ENCODE results near the gene IGSF23. TPM values are rescaled to one million over a fixed set of nuclear protein-coding genes. Genes with fewer than 3 reads are reported as not detected.
A peak's percentile ranks its signal among the peaks of the same experiment; 100 is the strongest.

The IGSF23 gene
- total RNA-seq, 1 experiment from 2014 or later: not detected

DNA sequence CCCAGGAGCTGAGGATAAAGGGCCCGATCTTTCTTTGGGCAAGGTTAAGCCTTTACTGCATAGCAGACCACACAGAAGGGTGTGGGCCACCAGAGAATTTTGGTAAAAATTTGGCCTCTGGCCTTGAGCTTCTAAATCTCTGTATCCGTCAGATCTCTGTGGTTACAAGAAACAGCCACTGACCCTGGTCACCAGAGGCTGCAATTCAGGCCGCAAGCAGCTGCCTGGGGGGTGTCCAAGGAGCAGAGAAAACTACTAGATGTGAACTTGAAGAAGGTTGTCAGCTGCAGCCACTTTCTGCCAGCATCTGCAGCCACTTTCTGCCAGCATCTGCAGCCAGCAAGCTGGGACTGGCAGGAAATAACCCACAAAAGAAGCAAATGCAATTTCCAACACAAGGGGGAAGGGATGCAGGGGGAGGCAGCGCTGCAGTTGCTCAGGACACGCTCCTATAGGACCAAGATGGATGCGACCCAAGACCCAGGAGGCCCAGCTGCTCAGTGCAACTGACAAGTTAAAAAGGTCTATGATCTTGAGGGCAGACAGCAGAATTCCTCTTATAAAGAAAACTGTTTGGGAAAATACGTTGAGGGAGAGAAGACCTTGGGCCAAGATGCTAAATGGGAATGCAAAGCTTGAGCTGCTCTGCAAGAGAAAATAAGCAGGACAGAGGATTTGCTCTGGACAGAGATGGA, 49.5 kb downstream of the IGSF23 start:
- Mint-ChIP-seq H3K4me3 (ENCODE audit: low read depth, unreplicated experiment) (no peak overlapping the region), H3K36me3 (ENCODE audit: insufficient read depth, unreplicated experiment) (peaks cover 89% of the 10 kb centered on the region), H3K27me3 (ENCODE audit: unreplicated experiment) (no peaks in the 10 kb centered on the region), H3K9me3 (ENCODE audit: low read depth, unreplicated experiment) (no peaks in the 10 kb centered on the region), H3K4me1 (ENCODE audit: low read depth, unreplicated experiment) (peaks cover 9% of the 10 kb centered on the region), H3K27ac (ENCODE audit: unreplicated experiment) (peak overlapping the region; percentile 45)
- intact Hi-C loops (cut with micrococcal nuclease; ENCODE audit: unreplicated experiment): no loop called here
- DNase-seq: no peak
- BruUV-seq (replicated peaks): TSS peak; percentile 32
- TF ChIP-seq, protein P1, sequence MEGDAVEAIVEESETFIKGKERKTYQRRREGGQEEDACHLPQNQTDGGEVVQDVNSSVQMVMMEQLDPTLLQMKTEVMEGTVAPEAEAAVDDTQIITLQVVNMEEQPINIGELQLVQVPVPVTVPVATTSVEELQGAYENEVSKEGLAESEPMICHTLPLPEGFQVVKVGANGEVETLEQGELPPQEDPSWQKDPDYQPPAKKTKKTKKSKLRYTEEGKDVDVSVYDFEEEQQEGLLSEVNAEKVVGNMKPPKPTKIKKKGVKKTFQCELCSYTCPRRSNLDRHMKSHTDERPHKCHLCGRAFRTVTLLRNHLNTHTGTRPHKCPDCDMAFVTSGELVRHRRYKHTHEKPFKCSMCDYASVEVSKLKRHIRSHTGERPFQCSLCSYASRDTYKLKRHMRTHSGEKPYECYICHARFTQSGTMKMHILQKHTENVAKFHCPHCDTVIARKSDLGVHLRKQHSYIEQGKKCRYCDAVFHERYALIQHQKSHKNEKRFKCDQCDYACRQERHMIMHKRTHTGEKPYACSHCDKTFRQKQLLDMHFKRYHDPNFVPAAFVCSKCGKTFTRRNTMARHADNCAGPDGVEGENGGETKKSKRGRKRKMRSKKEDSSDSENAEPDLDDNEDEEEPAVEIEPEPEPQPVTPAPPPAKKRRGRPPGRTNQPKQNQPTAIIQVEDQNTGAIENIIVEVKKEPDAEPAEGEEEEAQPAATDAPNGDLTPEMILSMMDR (IDR thresholded peaks at IDR 0.05; ENCODE audit: unreplicated experiment): no peak
- CTCF ChIA-PET: interaction anchor here (0.8 to 1.7 kb wide), 5 partner anchors 8 to 183 kb away, joined by 3 to 4 read pairs (median 3); partner anchors contain the start of gene NECTIN2

DNA sequence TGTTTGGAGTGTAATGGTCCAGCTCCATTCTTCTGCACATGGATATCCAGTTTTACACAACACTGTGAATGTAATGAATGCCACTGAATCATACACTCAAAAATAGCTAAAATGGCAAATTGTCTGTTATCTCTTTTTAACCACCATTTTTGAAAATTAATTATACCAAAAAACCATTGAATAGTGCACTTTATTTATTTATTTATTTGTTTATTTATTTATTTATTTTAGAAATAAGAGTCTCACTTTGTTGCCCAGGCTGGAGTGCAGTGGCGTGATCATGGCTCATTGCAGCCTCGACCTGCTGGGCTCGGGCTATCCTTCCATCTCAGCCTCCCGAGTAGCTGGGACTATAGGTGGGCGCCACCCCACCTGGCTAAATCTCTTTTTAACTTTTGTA, 50.6 kb downstream of the IGSF23 start:
- no peak for DNase-seq
- Mint-ChIP-seq H3K4me1 (ENCODE audit: low read depth, unreplicated experiment) (peaks cover 8% of the 10 kb centered on the region), H3K9me3 (ENCODE audit: low read depth, unreplicated experiment) (no peaks in the 10 kb centered on the region), H3K4me3 (ENCODE audit: low read depth, unreplicated experiment) (no peak overlapping the region), H3K36me3 (ENCODE audit: insufficient read depth, unreplicated experiment) (peaks cover 80% of the 10 kb centered on the region), H3K27ac (ENCODE audit: unreplicated experiment) (peak overlapping the region; percentile 45), H3K27me3 (ENCODE audit: unreplicated experiment) (no peaks in the 10 kb centered on the region)
- TF ChIP-seq, protein P1 (IDR thresholded peaks at IDR 0.05; ENCODE audit: unreplicated experiment): no peak
- no TSS peak for BruUV-seq (replicated peaks)
- intact Hi-C loops (cut with micrococcal nuclease; ENCODE audit: unreplicated experiment): no loop called here
- CTCF ChIA-PET: interaction anchor here (0.8 to 1.1 kb wide), 2 partner anchors 9 to 13 kb away, joined by 3 to 4 read pairs; no protein-coding TSS in a partner anchor

DNA sequence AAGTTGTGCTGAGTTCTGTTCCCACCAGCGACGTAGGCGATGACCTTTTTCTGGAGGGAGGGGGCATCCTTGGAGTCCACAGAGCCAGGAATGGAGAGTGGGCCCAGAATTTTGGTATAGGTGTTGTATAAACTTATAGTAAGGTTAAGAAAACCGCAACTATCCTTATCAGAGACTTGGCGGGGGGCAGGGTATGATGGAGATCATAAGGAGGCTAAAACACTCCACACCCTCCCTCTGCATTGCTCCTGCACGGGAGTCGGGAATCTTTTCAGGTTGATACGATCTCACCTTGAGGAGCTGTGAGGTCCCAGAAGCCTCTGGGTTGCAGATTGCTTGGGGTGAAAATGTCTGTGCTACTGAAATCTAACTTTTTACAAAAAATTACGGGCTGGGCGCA, 51.6 kb downstream of the IGSF23 start:
- intact Hi-C loops (cut with micrococcal nuclease; ENCODE audit: unreplicated experiment): no loop called here
- Mint-ChIP-seq H3K27ac (ENCODE audit: unreplicated experiment) (peak overlapping the region; percentile 77), H3K27me3 (ENCODE audit: unreplicated experiment) (no peaks in the 10 kb centered on the region), H3K9me3 (ENCODE audit: low read depth, unreplicated experiment) (no peaks in the 10 kb centered on the region), H3K36me3 (ENCODE audit: insufficient read depth, unreplicated experiment) (peaks cover 80% of the 10 kb centered on the region), H3K4me3 (ENCODE audit: low read depth, unreplicated experiment) (no peak overlapping the region), H3K4me1 (ENCODE audit: low read depth, unreplicated experiment) (peaks cover 16% of the 10 kb centered on the region)
- TF ChIP-seq, protein P1 (IDR thresholded peaks at IDR 0.05; ENCODE audit: unreplicated experiment): no peak
- no peak for DNase-seq
- CTCF ChIA-PET: no interaction called here
- BruUV-seq (replicated peaks): no TSS peak

DNA sequence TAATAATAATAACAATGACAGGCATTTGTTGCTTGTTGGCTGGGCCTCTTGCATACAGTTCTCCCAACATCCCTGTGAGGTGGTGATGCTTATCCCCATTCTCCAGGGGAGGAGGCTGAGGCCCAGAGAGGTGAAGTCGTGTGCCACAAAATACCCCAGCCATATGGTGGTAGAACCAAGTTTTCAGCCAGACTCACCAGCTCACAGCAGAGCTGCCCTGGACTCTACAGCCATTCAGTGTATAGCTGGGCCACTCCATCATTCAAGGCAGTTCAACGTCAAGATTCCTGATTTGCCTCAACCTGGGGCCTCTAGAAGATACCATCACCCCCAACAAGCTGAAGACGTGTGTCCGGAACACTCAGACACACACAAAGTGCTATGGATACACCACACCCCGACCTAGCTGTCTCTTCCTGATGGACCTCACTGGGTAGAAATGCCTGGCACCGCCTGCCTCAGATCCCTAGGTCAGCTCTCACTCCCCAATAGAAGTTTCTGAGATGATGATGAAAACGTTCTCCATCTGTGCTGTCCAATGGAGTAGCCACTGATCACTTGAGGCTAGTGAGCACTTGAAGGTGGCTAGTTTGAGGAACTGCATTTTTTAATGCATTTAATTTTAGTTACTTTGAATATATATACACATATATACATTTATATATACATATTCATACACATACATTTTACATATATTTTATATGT, 53.6 kb downstream of the IGSF23 start:
- no peak overlapping the region for H3K4me3 Mint-ChIP-seq (ENCODE audit: low read depth, unreplicated experiment)
- BruUV-seq (replicated peaks): no TSS peak
- DNase-seq: no peak
- CTCF ChIA-PET: interaction anchor here (0.7 kb wide), 1 partner anchor 25 kb away, joined by 4 read pairs; no protein-coding TSS in a partner anchor
- H3K27me3 Mint-ChIP-seq (ENCODE audit: unreplicated experiment): no peaks in the 10 kb centered on the region
- H3K27ac Mint-ChIP-seq (ENCODE audit: unreplicated experiment): peak overlapping the region; percentile 77
- TF ChIP-seq, protein P1 (IDR thresholded peaks at IDR 0.05; ENCODE audit: unreplicated experiment): no peak
- no peaks in the 10 kb centered on the region for H3K9me3 Mint-ChIP-seq (ENCODE audit: low read depth, unreplicated experiment)
- H3K36me3 Mint-ChIP-seq (ENCODE audit: insufficient read depth, unreplicated experiment): peaks cover 81% of the 10 kb centered on the region
- intact Hi-C loops (cut with micrococcal nuclease; ENCODE audit: unreplicated experiment): no loop called here
- H3K4me1 Mint-ChIP-seq (ENCODE audit: low read depth, unreplicated experiment): peaks cover 16% of the 10 kb centered on the region

Data from Calu3 (cell line).